Spinal cord (tissue), 10 donors: Measurements from ENCODE around the gene TOP3A. TPM values are rescaled to one million over a fixed set of nuclear protein-coding genes. Genes with fewer than 3 reads are reported as not detected.
A peak's percentile ranks its signal among the peaks of the same experiment; 100 is the strongest.

Experiments
- DNase-seq, 6 donors: peaks; one replicate each; pipeline versions ENCODE4 v3.0.0 to v3.0.0-alpha.2; 2013 to 2015; ENCODE audit warnings: low spot score in 6 of 6, low read depth in 4 of 6
- H3K27ac ChIP-seq: one replicate; pipeline ENCODE4 v1.5.1; 2013; ENCODE audit warnings: low read depth, low read length, control low read depth
- H3K27me3 ChIP-seq: one replicate; pipeline ENCODE4 v1.6.1; 2013; ENCODE audit warnings: low read length; ENCODE audit not compliant: control insufficient read depth, insufficient read depth
- H3K36me3 ChIP-seq: one replicate; pipeline ENCODE4 v1.6.1; 2013; ENCODE audit warnings: low read length; ENCODE audit not compliant: control insufficient read depth, insufficient read depth
- H3K4me1 ChIP-seq: one replicate; pipeline ENCODE4 v1.6.1; 2013; ENCODE audit warnings: low read length; ENCODE audit not compliant: control insufficient read depth, insufficient read depth
- H3K4me3 ChIP-seq: one replicate; pipeline ENCODE4 v1.5.1; 2013; ENCODE audit warnings: low read depth, low read length, control low read depth
- H3K9me3 ChIP-seq: one replicate; pipeline ENCODE4 v1.6.1; 2013; ENCODE audit warnings: low read length; ENCODE audit not compliant: control insufficient read depth, insufficient read depth
- WGBS: methylation state at CpG from one replicate; pipeline ENCODE4 v1.1.5; 2013; ENCODE audit warnings: missing lambda C conversion rate; ENCODE audit not compliant: insufficient coverage; 5-methylcytosine and 5-hydroxymethylcytosine counted together
- long read RNA-seq, 4 donors: transcript quantifications; one replicate each; lab custom pipeline, GENCODE V29; 2026
- polyA plus RNA-seq, 2 donors: library from polyadenylated mRNA; unstranded; fragments of 120-200 nt; gene quantifications; one replicate each; pipeline ENCODE4 v1.2.1, GENCODE V29; 2013; ENCODE audit not compliant: insufficient read length in 2 of 2
- total RNA-seq, 2 donors: library from RNA; depleted of rRNA in 1 of 2; stranded (reverse); fragments of 120-200 nt in 1 of 2; fragments of >200 nt in 1 of 2; gene quantifications; one replicate each; pipeline versions ENCODE4 v1.2.3 to v1.2.4, GENCODE V29; 2013 to 2014
- donor health status: healthy.

The TOP3A gene, protein sequence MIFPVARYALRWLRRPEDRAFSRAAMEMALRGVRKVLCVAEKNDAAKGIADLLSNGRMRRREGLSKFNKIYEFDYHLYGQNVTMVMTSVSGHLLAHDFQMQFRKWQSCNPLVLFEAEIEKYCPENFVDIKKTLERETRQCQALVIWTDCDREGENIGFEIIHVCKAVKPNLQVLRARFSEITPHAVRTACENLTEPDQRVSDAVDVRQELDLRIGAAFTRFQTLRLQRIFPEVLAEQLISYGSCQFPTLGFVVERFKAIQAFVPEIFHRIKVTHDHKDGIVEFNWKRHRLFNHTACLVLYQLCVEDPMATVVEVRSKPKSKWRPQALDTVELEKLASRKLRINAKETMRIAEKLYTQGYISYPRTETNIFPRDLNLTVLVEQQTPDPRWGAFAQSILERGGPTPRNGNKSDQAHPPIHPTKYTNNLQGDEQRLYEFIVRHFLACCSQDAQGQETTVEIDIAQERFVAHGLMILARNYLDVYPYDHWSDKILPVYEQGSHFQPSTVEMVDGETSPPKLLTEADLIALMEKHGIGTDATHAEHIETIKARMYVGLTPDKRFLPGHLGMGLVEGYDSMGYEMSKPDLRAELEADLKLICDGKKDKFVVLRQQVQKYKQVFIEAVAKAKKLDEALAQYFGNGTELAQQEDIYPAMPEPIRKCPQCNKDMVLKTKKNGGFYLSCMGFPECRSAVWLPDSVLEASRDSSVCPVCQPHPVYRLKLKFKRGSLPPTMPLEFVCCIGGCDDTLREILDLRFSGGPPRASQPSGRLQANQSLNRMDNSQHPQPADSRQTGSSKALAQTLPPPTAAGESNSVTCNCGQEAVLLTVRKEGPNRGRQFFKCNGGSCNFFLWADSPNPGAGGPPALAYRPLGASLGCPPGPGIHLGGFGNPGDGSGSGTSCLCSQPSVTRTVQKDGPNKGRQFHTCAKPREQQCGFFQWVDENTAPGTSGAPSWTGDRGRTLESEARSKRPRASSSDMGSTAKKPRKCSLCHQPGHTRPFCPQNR
- total RNA-seq (10 to 100 TPM; 28.1 to 36.2 TPM), polyA plus RNA-seq (10 to 100 TPM; 43.6 to 70.6 TPM)
- long read RNA-seq, donor 1, full-length matches to known transcripts, result 1 of 1 reads
- long read RNA-seq, donor 1, partial matches to known transcripts, result 0 of 1 reads
- long read RNA-seq, donor 1, other reads (novel, unspliced or antisense), result 0 of 1 reads
- long read RNA-seq, donor 2, result 0 reads
- long read RNA-seq, donor 3, partial matches to known transcripts, result 0 of 1 reads
- long read RNA-seq, donor 3, other reads (novel, unspliced or antisense), result 0 of 1 reads
- long read RNA-seq, donor 4, result 0 reads

DNA sequence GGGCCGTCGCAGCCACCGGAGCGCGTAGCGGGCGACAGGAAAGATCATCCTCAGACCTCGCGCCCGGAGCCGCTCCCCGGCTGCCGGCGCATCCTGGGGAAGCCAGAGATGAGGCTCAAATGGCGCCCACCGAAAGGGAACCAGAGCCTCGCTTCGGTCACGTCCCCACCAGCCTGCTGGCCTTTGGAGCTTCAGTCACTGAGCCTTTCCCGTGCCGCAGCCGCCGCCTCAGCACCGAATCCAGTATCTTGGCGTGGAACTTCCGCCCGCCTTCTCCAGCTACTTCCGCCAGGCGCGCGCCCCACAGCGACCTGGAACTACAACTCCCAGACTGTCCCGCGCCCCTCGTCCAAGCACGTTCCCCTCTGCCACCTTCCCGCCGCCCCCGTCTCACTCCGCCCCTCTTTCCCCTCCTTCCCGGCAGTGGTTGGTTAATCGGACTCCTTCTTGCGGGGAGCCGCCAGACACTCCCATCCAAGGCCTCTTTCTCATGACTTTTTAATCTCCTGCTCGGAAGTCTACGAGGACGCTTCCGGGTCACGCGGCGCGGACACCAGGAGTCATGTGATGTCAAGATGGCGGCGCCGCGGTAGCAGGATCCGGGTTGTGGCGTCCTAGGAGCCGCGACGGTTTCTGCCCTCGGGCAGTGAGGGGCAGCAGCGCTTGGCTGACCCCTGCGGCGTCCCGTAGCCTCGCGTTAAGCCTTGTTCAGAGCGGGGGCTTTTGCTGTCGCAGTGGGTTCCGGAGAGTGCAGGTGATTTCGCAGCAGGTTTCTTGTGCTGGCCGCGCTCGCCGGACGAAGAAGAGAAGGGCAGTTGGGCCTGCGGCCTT, at the start of gene TOP3A, which contains the start of gene SMCR8:
Gene TOP3A, minus strand, starts transcription at position 264 of the 831 bp plus-strand sequence. Its CDS starts 216 bp downstream, at position 48.
Gene SMCR8, plus strand, starts transcription at position 563 of the 831 bp plus-strand sequence. CDS start 497 bp downstream, outside the sequence.
- Histone ChIP-seq H3K27me3 (no peaks in the 10 kb centered on the region), H3K27ac (peak within 1 kb of the TSS; percentile 85), H3K4me3 (peak within 1 kb of the TSS; percentile 96), H3K9me3 (no peaks in the 10 kb centered on the region), H3K36me3 (peaks cover 39% of the 10 kb centered on the region), H3K4me1 (peaks cover 66% of the 10 kb centered on the region)
- DNase-seq, result peak; percentile 90 to 99 (median 94)
- WGBS, result under 1% methylated on average over 78 of the region's 78 CpGs

DNA sequence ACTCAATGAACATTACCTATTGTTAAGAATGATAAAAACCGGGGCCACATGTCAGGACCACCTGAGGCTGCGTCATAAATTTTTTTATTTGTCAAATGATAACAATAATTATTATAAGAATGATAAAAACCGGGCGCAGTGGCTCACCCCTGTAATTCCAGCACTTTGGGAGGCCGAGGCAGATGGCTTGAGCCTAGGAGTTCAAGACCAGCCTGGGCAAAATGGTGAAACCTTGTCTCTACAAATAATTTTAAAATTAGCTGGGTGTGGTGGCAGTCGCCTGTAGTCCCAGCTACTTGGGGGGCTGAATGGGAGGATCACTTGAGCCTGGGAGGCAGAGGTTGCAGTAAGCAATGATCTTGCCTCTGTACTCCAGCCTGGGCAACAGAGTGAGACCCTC, 49.4 kb upstream of the TOP3A start:
- H3K27me3 ChIP-seq, result no peaks in the 10 kb centered on the region
- H3K4me3 ChIP-seq, result no peak overlapping the region
- WGBS, result no CpG with 5 or more reads among the region's 6 CpGs
- H3K27ac ChIP-seq, result no peak overlapping the region
- peaks cover 8% of the 10 kb centered on the region for H3K36me3 ChIP-seq
- DNase-seq, result no peak
- no peaks in the 10 kb centered on the region for H3K9me3 ChIP-seq
- H3K4me1 ChIP-seq, result peaks cover 20% of the 10 kb centered on the region

DNA sequence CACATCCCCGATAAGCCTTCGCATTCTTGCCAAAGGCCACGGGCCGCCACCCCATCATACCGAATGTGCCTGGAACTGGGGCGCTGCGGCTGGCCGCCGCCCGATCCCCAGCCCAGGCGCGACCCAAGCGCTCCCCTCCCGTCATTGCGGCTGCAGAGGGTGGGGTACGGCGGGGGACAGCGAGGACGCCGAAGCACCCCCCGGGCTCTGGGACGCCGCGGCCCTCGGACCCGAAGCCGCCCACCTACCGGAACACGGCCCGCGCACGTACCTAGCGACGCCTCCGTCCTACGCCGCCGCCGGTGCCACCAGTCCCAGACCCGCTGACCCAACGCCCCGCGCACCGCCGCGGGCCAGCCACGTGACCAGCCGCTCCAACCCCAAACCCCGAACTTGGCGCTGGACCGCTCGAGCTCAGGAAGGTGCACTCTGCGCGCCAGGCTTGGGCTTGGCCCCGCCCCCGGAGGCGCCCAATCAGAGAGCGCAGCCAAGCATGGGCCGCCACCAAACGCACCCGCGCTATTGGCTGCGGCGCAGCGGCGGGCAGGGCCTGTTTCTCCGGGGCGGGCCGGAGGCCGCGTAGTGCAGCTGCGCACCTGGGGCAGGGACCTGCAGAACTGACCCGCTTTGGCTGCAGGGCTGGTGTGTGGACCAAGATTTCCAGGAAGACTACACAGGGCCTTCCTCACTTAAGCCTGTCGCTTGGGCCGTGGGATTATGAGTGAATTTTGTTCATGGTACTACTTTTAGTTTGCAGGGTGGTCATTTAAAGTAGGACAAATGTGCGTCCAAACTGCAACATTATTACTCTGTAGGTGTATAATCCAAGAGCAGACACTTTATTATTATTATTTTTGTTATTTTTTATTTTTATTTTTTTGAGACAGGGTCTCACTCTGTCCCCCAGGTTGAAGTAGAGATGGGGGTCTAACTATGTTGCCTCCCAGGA, 48.6 kb upstream of the TOP3A start, which contains the start of gene SHMT1:
Gene SHMT1, minus strand, starts transcription at position 450 of the 949 bp plus-strand sequence. CDS start 7,569 bp downstream, outside the sequence.
- no peaks in the 10 kb centered on the region for H3K9me3 ChIP-seq
- WGBS, result under 1% methylated on average over 73 of the region's 76 CpGs
- DNase-seq, result peak; percentile 71 to 97 (median 87)
- peak within 1 kb of the TSS; percentile 62 for H3K27ac ChIP-seq
- H3K27me3 ChIP-seq, result no peaks in the 10 kb centered on the region
- H3K4me1 ChIP-seq, result peaks cover 20% of the 10 kb centered on the region
- peaks cover 12% of the 10 kb centered on the region for H3K36me3 ChIP-seq
- H3K4me3 ChIP-seq, result peak within 1 kb of the TSS; percentile 61

DNA sequence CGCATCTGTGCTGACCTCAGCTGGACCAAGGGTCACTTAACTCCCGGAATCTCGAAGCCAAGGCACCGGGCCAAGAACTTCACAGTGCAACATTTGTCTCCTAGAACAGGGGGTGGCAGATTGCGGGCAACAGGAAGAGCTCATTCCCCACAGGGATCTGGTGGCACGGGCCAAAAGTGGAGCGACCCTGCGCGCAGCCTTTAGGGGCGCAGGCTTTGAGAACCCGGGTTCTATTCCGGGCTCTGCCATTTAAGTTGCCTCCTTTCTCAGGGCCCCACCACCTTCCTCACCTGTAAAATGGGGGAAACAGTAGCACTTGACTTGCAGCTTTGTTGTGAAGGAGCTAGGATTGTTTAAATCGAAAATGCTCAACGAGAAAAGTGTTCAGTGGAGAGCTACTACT, 47.9 kb upstream of the TOP3A start:
- Histone ChIP-seq H3K36me3 (peaks cover 15% of the 10 kb centered on the region), H3K9me3 (no peaks in the 10 kb centered on the region), H3K27me3 (no peaks in the 10 kb centered on the region), H3K4me1 (peaks cover 20% of the 10 kb centered on the region), H3K27ac (peak overlapping the region; percentile 62), H3K4me3 (peak overlapping the region; percentile 61)
- DNase-seq, result peak in 5 of 6 donors; percentile 7 to 84 (median 44)
- 2% methylated on average over 10 of the region's 14 CpGs for WGBS

DNA sequence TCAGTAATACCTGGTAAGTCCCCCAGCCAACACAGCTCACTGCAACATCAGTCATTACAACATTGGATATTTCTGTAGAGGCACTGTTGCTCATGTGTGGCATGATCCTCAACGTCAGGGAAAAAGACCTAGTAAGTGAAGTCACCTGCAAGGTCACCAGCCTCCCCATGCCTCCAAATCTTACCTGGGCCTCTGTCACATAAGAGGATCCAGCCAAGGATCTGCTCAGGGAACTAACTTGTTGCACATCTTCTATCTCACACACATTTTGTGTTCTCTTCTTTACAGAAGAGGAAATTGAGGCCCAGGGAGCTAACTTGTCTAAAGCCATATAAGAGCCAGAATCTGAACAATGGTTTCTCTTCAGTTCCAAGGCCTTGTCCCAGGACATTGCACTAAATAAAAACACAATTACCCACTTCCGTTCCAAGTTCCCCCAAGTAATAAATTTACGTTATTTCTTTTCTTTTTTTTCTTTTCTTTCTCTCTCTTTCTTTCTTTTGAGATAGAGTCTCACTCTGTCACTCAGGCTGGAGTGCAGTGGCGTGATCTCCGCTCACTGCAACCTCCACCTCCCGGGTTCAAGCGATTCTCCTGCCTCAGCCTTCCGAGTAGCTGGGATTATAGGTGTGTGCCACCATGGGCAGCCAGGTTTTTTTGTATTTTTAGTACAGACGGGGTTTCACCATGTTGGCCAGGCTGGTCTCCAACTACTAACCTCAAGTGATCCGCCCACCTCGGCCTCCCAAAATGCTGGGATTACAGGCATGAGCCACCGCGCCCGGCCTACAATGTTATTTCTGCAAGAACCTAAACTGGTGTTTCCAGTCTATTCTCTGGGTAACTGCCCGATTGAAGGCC, 47.3 kb upstream of the TOP3A start:
- H3K27me3 ChIP-seq, result no peaks in the 10 kb centered on the region
- H3K4me1 ChIP-seq, result peaks cover 20% of the 10 kb centered on the region
- peak overlapping the region; percentile 62 for H3K27ac ChIP-seq
- no peaks in the 10 kb centered on the region for H3K9me3 ChIP-seq
- WGBS, result 45% methylated on average over 8 of the region's 15 CpGs
- peak overlapping the region; percentile 61 for H3K4me3 ChIP-seq
- no peak for DNase-seq
- peaks cover 15% of the 10 kb centered on the region for H3K36me3 ChIP-seq

DNA sequence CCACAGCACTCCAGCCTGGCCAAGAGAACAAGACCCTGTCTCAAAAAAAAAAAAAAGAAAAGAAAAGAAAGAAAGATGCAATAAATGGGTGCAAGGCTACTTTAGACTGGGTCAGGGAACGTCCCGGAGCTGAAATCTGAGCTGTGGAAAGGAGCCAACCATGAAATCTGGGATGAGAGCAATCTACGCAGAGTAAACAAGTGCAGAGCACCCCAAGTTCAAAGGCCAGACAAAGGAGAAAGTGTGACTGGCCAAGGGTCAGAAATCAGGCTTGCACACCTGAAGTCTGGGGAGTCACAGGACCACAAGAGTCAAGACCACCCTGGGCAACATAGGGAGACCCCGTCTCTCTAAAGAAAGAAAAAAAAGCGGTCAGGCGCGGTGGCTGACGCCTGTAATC, 45.7 kb upstream of the TOP3A start:
- peaks cover 21% of the 10 kb centered on the region for H3K36me3 ChIP-seq
- H3K27ac ChIP-seq, result no peak overlapping the region
- H3K27me3 ChIP-seq, result no peaks in the 10 kb centered on the region
- no peak for DNase-seq
- WGBS, result 82% methylated on average over 3 of the region's 8 CpGs
- peaks cover 20% of the 10 kb centered on the region for H3K4me1 ChIP-seq
- H3K9me3 ChIP-seq, result no peaks in the 10 kb centered on the region
- no peak overlapping the region for H3K4me3 ChIP-seq

DNA sequence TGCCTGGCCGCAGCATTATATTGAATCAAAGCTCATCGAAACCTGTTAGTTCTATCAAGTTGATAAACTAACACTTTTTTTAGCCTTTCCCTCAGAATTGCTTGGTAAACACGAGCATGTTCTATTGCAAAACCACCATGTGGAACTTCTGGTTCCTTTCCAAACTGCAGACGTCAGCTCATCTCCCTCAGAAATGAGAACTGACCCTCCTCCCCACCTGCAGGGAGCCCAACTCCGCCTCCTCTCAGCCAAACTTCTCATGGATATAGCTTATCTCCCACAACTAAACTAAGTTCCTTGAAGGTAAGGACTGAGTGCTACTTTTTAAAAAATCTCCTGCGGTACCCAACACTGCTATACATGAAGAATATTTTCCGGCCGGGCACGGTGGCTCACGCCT, 41.8 kb upstream of the TOP3A start:
- WGBS, result 86% methylated on average over 7 of the region's 10 CpGs
- H3K36me3 ChIP-seq, result peaks cover 49% of the 10 kb centered on the region
- peak in 1 of 6 donors; percentile 15 for DNase-seq
- H3K27ac ChIP-seq, result no peak overlapping the region
- no peak overlapping the region for H3K4me3 ChIP-seq
- H3K9me3 ChIP-seq, result no peaks in the 10 kb centered on the region
- peaks cover 2% of the 10 kb centered on the region for H3K4me1 ChIP-seq
- no peaks in the 10 kb centered on the region for H3K27me3 ChIP-seq
